Right ventricle myocardium superior (tissue), 1 donor: Measurements from ENCODE around the gene FNDC1. TPM values are rescaled to one million over a fixed set of nuclear protein-coding genes. Genes with fewer than 3 reads are reported as not detected.
A peak's percentile ranks its signal among the peaks of the same experiment; 100 is the strongest.
"Not testable (repeated sequence)": the region's sequence is repeated elsewhere in the genome, so short reads cannot be mapped to it uniquely, and the experiment has no call there.

Experiments used
- ATAC-seq: fragments of 200-7000 bp; cut with Tn5 transposase; one replicate; pipeline ENCODE4 v1.9.1; 2020; ENCODE audit warnings: mild to moderate bottlenecking; ENCODE audit not compliant: poor library complexity
- DNase-seq: peaks from one replicate; pipeline ENCODE4 v3.0.0-alpha.2; 2020
- intact Hi-C: fragments of 100-400 bp; cut with DNase I; formaldehyde crosslinking; loops from one replicate; pipeline ENCODE4 v1.11.2; 2022
- total RNA-seq: library from RNA; stranded (reverse); fragmentation: NEBNext Ultra II Directional; extraction: Animal tissue kit (Norgen Biotek cat#: 25700); gene quantifications from one replicate; pipeline ENCODE4 v1.2.1, GENCODE V29; 2021
- donor health status: DM: no; HTN: yes; CAD: no; lungs with severe emphysema.

The FNDC1 gene
- total RNA-seq, 1 donor from 2014 or later: 1.2 TPM

DNA sequence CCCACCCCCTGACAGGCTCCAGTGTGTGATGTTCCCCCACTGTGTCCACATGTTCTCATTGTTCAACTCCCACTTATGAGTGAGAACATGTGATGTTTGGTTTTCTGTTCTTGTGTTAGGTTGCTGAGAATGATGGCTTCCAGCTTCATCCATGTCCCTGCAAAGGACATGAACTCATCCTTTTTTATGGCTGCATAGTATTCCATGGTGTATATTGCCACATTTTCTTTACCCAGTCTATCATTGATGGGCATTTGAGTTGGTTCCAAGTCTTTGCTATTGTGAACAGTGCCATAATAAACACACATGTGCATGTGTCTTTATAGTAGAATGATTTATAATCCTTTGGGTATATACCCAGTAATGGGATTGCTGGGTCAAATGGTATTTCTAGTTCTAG is 115.5 kb downstream of the FNDC1 start:
- ATAC-seq, intact Hi-C loops, DNase-seq: not testable (repeated sequence)

DNA sequence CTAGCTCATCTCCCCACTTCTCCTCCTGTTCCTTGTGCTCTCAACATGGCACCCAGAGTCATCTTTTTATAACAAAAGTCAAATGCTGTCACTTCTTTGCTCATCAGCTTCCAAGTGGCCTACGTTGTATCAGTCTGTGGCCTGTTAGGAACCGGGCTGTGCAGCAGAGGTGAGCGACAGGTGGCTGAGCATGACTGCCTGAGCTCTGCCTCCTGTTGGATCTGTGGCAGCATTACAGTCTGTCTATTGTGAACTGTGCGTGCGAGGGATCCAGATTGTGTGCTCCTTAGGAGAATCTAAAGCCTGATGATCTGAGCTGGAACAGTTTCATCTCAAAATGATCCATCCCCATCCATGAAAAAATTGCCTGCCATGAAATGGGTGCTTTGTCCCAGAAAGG is 129.6 kb downstream of the FNDC1 start:
- intact Hi-C loops: no loop called here

DNA sequence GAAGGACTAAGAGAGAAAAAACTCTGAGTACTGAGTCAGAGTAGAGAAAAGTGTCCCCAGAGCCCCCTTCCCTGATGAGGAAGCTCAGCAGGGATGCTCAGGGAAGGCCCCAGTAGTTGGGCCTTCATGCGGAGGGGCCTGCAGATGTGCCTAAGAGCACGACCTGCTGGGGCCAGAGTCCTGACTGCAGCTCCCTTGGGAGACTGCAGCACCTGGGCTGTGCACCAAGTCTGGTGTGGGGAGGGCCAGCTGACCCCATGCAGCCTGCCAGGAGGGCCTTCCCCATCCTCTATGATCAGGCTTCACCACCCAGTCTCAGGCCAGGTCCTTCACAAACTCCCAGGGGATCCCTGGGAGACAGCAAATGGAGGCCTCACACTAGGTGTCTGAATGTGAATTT is 130.4 kb downstream of the FNDC1 start:
- ATAC-seq: no peak
- no peak for DNase-seq
- intact Hi-C loops: no loop called here

More for the DNA sequence above, 129.6 kb downstream of the FNDC1 start:
- DNase-seq (no peak), ATAC-seq (no peak)

DNA sequence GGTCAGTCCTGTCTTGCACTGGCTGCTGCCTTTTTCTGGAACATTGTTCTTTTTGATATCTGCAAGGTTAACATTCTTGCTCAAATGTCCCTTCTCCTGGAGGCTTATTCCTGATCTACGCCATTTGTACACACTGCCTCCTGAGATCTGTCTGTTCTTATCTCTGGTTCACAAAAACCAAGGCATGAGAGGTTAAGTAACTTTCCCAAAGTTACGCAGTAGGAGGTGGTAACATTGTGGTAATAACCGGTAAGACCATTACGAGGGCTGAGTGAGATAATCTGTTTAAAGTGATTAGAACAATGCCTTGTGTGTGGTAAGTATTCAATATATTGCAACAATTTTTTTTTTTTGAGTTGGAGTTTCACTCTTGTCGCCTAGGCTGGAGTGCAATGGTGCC is 132.1 kb downstream of the FNDC1 start:
- intact Hi-C loops: no loop called here
- ATAC-seq: no peak
- DNase-seq: no peak

DNA sequence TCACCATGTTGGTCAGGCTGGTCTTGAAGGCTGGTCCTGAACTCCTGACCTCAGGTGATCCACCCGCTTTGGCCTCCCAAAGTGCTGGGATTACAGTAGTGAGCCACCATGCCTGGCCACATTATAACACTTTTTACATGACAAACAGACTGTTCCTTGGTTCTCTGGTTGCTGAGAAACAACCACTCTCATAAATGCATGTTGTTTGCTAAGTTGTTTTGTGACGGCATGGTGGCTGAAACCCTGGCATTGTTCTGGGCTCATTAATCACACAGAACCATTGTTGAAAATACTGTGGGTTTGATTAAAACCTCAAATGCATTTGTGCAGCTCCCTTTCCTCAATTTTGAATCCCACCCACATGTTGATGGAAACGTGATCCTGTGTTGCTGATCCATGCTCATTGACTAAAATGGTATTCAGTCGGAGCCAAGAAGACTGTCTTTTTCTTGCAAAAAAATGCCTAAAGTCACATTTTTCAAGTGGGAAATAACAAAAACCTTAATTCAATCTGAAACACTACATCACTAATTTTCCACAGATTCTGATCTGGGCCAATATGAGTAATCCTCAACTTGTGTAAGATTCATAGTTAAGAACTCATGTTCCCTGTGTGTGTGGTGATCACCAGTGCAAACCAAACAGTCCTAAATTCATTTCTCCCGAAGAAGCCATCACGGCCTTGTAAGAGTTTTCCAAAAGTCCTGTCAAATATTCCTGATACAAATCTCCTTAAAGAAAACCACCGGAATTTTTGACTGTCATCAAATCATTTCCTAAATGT is 132.8 kb downstream of the FNDC1 start:
- ATAC-seq: no peak
- intact Hi-C loops: no loop called here
- DNase-seq: no peak

DNA sequence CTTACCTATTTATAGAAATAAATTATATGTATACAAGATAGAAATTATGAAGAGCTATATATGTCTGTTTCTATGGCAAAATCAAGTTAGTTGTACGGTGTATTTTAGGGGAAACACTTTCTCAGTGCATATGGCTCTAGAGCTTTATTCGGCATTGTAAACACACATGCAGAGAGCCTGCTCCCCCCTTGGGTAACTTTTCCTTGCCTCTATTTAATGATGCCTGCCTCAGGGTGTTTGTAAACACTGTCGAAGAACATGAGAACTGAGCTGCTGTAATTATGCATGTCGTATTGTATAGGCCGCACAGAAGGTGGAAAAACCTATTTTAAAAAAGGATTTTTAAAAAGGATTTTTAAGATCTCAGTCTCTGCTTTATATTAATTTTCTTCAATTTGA is 133.4 kb downstream of the FNDC1 start:
- DNase-seq: no peak
- no peak for ATAC-seq

DNA sequence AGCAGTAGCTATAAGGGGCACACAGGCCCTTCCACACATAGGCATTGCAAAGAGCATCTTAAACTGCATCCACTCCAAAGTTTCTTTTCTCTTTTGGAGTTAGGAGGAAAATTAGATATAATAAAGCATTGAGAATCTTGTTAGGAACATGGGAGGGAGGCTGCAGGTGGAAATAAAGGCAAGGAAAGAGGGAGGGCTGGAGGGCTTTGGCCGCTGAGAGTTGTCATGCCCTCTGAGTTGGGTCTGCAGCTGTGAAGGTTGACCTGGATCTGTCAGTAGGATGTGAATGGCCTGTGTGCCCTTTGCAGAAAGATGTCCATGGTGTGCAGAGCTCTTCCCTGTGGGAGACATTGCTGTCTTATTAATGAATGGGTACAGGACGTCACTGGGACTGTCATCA is 134.0 kb downstream of the FNDC1 start:
- intact Hi-C loops: no loop called here
- ATAC-seq: no peak

More for the DNA sequence above, 133.4 kb downstream of the FNDC1 start:
- intact Hi-C loops: no loop called here

DNA sequence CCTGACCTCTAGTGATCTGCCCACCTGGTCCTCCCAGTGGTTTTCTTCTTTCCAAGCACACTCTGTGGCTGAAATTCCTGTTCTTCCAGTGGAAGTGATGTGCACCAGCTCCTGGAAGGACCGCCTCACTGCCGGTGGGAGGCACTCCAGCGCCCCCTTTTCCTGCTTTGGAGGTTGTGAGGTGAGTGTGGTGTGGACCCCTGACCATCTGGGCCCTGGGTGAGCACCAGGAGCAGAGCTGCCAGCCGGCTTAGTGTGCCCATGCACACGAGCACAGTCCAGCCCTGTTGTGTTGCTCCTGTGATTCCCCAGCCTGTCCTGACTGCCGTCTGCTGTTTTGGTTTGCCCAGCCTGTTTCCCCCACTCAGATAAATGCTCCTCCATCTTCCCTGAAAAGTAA is 134.6 kb downstream of the FNDC1 start:
- intact Hi-C loops: no loop called here
- no peak for ATAC-seq
- DNase-seq: no peak

More for the DNA sequence above, 134.0 kb downstream of the FNDC1 start:
- DNase-seq: no peak

DNA sequence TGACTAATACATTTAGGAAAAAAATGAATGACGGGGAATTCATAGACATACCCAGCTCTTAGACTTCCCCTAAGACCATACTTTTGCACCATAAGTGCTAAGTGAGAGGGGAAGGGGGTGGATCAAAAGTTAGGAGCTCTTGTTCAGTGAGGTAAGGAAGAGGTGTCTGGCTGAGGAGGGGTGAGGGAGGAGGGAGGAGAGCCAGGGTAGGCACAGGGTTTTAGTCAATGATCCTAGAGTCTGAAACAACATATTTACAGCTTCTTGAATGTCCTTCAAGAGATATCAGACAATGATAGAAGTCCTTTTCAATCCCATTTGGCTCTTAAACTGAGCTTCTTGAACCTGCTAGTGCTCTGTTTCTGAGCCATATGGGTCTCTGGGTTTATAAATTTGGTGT is 135.4 kb downstream of the FNDC1 start:
- DNase-seq (no peak), ATAC-seq (no peak)
- intact Hi-C loops: no loop called here

DNA sequence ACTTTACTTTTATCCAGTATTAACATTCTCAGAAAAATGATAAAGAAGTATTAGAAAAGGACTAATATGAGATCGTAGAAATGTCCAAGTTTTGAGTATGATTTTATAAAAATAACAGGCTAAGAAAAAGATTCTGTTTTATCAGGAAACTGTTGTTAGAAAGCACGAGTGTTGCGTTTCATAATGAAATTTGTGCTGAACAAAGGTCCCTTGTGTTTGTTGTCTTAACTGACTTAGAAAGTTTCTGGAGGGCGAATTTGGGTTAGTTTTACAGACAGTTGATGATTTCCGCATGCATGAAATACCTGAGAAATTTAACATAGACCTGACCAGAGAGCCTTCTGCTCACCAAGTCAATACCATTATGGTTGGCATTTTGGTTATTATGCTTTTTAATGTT is 136.0 kb downstream of the FNDC1 start:
- no peak for ATAC-seq
- DNase-seq: no peak
- intact Hi-C loops: no loop called here

DNA sequence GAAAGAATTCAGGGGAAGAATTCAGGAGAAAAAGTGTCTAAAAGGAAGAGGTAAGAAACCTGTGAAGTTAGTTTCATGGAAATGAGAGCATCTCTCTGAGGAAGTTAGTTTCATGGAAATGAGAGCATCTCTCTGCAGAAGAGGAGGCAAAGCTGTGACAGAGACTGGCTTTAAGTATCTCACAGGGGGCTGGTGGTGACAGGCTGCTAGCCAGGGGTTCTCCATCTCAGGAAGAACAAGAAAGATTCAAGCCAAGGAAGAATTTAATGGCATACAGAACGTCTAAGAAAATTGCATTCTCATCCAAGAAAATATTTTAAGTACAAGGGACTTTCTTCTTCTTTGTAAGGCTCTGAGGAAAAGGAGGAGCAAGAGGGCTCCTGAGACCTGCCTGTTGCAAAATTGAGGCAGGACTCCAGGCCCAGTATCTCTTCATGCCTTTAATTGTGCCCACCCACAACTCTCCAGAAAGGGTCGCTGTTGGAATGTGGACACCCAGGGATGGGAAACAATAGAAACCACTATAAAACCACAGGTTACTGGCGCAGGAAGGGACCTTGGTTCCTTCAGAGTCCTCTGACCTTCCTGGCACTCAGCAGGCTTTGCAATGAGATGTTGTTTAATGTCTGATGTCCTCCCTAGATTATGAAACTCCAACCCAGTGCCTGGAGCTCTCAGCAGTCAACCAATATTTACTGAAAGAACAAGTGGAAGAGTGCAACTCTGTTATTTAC is 136.8 kb downstream of the FNDC1 start:
- DNase-seq: no peak
- intact Hi-C loops: no loop called here
- ATAC-seq: peak; percentile 77

DNA sequence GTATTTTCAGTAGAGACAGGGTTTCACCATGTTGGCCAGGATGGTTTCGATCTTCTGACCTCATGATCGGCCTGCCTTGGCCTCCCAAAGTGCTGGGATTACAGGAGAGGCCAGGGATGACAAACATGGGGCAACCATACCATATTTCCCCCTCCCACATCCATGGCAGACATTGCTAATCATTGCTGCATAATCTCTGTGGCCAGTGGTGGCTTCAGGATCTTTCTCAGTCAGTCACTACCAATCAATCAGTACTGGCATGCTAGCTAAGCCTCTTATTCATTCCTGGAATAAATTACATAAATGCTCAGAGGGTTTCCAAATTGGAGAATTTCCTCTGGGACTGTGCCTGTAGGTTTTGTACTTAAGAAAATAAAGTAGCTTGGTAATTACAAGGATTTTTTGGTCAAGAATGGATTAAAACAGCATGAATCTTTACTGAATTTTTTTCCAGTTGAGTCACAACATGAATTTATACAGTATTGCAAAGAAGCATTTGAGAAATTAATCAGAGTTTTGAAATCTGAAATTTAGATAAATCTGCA is 138.1 kb downstream of the FNDC1 start:
- intact Hi-C loops: no loop called here
- DNase-seq (no peak), ATAC-seq (no peak)

DNA sequence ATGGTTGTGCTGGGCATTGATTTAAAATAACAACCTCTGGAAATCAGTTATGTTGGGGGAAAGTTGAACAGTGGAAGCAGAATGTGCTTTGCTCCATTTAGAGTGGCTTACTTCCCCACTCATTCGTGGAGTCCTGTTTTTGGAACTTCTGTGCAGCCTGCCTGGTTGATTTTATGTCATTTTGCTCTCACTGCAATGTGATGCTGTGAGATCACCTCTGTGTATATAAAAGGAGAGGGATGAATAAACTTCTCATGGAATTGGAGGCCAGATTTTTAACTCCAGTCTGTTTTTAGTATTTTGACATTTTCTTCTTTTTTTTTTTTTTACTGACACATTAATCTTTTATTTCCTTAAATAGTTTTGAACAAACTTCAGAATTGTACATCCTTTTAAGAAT is 139.0 kb downstream of the FNDC1 start:
- no peak for DNase-seq
- intact Hi-C loops: no loop called here
- ATAC-seq: no peak

DNA sequence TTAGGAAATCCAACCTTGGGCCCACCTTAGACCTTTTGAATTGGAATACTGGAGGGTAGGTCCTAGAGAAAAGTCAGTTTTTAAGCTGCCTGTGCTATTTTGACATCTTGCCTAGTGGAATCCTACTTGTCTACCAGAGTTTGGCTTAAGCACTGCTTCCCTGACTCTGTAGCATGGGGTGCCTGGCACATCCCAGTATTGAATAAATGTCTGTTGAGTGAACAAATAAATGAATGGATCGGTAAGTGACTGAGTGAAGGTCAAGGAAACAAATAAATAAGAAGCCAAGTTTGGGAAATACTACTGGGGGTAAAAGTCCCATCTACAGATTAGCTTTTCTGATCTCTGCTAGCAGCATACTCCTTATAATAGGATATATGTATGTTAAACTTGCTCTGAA is 140.5 kb downstream of the FNDC1 start:
- DNase-seq (no peak), ATAC-seq (no peak)
- intact Hi-C loops: no loop called here

DNA sequence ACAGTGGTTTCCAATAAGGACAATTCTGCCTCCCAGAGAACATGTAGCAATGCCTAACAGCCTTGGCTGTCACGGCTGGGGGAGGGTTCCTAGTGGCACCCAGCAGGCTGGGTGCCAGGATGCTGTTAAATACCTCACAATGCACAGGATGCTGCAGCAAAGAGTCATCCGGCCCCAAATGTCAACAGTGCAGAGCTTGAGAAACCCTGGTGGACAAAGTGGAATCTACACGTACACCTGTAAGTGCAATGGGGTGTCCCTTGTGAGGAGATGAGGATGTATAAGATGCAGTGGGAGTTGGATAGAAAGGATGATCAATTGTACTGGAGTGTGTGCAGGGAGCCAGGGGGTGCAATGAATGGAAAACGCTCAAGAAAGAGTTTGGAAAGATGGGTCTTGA is 142.4 kb downstream of the FNDC1 start:
- intact Hi-C loops: no loop called here
- no peak for DNase-seq
- no peak for ATAC-seq

DNA sequence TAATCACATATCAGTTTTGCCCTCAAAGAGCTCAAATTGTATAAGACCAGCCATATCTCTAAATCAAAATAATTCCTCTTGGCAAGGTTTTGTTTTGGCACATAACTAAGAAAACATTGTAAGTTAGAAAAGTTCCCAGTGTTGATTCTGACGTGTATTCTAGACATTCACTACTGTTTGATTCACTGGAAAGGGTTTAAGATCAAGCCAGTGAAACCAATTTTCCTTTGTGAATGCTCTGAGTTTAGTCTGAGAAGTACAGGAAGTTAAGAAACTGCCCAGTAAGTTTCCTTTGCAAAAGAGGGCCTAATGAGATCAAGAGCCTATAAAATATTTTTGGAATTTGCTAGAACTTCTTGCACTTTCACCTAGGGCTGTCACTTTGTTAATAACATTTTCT is 143.0 kb downstream of the FNDC1 start:
- DNase-seq: no peak
- intact Hi-C loops: no loop called here
- no peak for ATAC-seq

DNA sequence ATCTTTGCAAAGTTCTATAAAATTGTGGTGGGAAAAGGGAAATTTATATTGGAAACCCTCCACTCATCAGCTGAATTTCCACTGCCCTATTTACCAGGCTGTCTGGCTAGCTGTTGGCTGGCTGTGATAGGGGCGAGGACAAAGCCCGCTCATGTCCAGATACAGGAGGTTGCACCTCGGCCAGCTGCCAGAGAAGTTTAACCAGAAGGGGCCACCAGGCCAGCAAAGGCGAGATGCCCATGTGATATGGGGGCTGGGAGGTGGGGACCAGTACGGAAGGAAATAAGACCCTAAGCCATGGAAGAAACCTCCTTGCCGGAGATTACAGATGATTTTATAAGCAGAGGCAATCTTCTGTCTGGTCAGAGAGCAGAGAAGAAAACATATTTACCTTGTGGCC is 143.8 kb downstream of the FNDC1 start:
- ATAC-seq: no peak
- DNase-seq: no peak
- intact Hi-C loops: no loop called here

DNA sequence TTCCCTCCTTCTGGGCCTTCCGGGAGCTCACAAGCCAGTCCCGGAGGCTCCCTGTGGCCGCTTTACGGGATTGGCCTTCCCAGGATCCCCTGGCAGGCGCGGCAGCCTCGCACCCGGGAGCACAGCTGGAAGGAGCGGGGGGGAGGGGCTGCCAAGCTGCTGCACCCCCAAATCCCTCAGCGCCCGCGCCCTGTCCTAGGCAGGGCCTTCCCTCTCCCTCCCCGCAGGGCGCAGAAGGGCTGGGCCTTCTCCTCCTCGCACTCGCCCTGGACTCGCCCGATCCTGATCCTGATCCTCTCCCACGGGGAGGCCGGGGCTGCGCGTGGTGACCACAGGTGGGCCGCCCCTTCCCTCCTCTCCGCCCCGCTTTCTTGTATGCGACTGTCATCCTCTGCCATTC is 146.4 kb downstream of the FNDC1 start:
- intact Hi-C loops: no loop called here
- no peak for ATAC-seq

DNA sequence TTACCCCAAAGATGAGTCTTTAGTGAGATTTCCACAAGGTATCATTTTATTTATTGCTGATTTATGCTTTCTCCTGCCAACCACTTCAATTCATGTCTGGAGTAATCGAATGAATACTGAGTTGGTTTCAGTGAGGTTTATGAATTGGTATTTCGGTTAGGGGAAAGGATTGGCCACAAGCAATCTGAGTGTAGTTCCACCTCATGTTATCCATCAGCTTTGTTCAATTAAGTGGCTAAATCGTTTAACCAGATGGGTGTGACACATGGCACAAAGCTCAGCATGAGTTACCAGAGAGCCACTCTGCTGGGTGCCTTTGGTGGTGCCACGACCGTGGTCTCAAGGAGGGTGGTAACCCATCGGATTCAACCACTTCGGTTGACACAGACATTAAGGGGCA is 148.2 kb downstream of the FNDC1 start:
- no peak for DNase-seq
- intact Hi-C loops: no loop called here
- ATAC-seq: no peak

More for the DNA sequence above, 146.4 kb downstream of the FNDC1 start:
- no peak for DNase-seq

DNA sequence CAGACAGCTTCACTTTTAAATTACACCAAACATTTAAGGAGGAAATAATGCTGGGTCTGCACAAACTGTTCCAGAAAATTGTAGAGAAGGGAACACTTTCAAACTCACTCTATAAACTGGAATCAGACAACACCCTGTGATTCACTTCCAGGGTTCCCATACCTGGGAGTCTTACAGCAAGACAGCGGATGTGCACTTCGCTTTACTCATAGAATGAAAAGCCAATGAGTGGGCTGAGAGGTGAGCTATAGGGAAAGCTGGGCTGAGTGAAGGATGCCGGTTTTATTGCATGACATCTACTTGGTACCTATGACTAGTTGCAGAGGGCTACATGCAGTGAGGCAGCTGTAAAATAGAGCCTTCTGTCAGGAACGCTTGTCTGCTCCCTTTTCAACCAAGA is 152.1 kb downstream of the FNDC1 start:
- intact Hi-C loops: no loop called here

More for the DNA sequence above, 152.1 kb downstream of the FNDC1 start:
- no peak for ATAC-seq
- no peak for DNase-seq
